Measurements from ENCODE around the gene MCM6.

MCM6 gene

GRCh38 chr2:135825131-135825530 is 51.1 kb downstream of the MCM6 start:
- no peak for DNase-seq (ENCODE audit: low read depth)
- no peak overlapping the region for H3K4me3 ChIP-seq (ENCODE audit: low read depth, low read length)
- TF ChIP-seq, protein P1, sequence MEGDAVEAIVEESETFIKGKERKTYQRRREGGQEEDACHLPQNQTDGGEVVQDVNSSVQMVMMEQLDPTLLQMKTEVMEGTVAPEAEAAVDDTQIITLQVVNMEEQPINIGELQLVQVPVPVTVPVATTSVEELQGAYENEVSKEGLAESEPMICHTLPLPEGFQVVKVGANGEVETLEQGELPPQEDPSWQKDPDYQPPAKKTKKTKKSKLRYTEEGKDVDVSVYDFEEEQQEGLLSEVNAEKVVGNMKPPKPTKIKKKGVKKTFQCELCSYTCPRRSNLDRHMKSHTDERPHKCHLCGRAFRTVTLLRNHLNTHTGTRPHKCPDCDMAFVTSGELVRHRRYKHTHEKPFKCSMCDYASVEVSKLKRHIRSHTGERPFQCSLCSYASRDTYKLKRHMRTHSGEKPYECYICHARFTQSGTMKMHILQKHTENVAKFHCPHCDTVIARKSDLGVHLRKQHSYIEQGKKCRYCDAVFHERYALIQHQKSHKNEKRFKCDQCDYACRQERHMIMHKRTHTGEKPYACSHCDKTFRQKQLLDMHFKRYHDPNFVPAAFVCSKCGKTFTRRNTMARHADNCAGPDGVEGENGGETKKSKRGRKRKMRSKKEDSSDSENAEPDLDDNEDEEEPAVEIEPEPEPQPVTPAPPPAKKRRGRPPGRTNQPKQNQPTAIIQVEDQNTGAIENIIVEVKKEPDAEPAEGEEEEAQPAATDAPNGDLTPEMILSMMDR (IDR thresholded peaks at IDR 0.05; ENCODE audit: insufficient read depth, low read depth, low read length, missing control alignments): no peak

GRCh38 chr2:135822855-135823254 is 53.4 kb downstream of the MCM6 start:
- DNase-seq (ENCODE audit: low read depth): no peak
- TF ChIP-seq, protein P1 (IDR thresholded peaks at IDR 0.05; ENCODE audit: insufficient read depth, low read depth, low read length, missing control alignments): no peak
- no peak overlapping the region for H3K4me3 ChIP-seq (ENCODE audit: low read depth, low read length)

GRCh38 chr2:135821190-135821589 is 55.1 kb downstream of the MCM6 start:
- TF ChIP-seq, protein P1 (IDR thresholded peaks at IDR 0.05; ENCODE audit: insufficient read depth, low read depth, low read length, missing control alignments): no peak
- DNase-seq (ENCODE audit: low read depth): peak; percentile 21
- no peak overlapping the region for H3K4me3 ChIP-seq (ENCODE audit: low read depth, low read length)

DNA sequence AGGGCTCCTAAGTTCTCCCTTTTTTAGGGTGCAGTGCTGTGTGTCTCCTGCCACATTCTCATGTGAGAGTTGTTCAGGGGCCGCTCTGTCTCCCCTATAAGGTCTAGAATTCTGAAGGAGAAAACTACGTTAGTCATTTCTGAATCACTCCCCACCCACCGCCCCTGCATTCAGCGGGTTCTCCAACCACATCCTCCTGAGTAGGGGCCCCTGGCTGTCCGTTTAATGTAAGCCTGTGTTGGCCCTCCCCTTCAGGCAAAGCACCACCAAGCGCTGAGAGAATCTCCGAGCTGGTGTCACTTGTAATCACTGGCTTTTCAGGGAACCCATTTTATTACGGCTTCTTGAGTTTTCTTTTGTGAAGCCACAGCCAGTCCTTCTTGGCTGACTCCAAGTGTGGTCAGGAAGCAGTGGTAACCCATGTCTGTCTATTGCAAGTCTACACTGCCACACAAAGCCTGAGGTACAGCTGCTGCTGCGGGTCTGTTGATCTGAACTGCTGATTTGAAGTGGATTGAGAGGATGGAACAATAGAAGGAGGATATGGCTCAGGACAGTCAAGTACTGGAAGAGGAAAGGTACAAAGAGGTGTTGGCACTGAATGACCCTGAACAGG is 56.1 kb downstream of the MCM6 start:
- DNase-seq (ENCODE audit: low read depth): peak; percentile 87
- H3K4me3 ChIP-seq (ENCODE audit: low read depth, low read length): peak overlapping the region; percentile 4; the same call in 1 of the 2 replicates
- TF ChIP-seq, protein P1 (IDR thresholded peaks at IDR 0.05; ENCODE audit: insufficient read depth, low read depth, low read length, missing control alignments): no peak

GRCh38 chr2:135818937-135819610 is 57.2 kb downstream of the MCM6 start:
- no peak overlapping the region for H3K4me3 ChIP-seq (ENCODE audit: low read depth, low read length)
- peak; percentile 47 for DNase-seq (ENCODE audit: low read depth)
- TF ChIP-seq, protein P1 (IDR thresholded peaks at IDR 0.05; ENCODE audit: insufficient read depth, low read depth, low read length, missing control alignments): peak; percentile 21

GRCh38 chr2:135817951-135818350 is 58.3 kb downstream of the MCM6 start:
- TF ChIP-seq, protein P1 (IDR thresholded peaks at IDR 0.05; ENCODE audit: insufficient read depth, low read depth, low read length, missing control alignments): no peak
- no peak overlapping the region for H3K4me3 ChIP-seq (ENCODE audit: low read depth, low read length)
- DNase-seq (ENCODE audit: low read depth): no peak
